Osteoblast (primary cell): ENCODE data around the gene ZBTB7C. TPM values are rescaled to one million over a fixed set of nuclear protein-coding genes. Genes with fewer than 3 reads are reported as not detected.
A peak's percentile ranks its signal among the peaks of the same experiment; 100 is the strongest.

Experiments
- DNase-seq: peaks from one replicate; pipeline ENCODE4 v3.0.0; 2011; ENCODE audit warnings: low spot score, mixed read lengths; ENCODE audit not compliant: insufficient read length; ENCODE audit errors: missing footprints
- H2AFZ ChIP-seq: 2 replicates; pipeline ENCODE4 v1.6.0; 2011; ENCODE audit warnings: mild to moderate bottlenecking, low read length
- H3K27ac ChIP-seq: 2 replicates; pipeline ENCODE4 v1.5.1; 2011; ENCODE audit warnings: mild to moderate bottlenecking, low read depth, low read length, moderate library complexity
- H3K27me3 ChIP-seq: 2 replicates; pipeline ENCODE4 v1.6.0; 2012; ENCODE audit warnings: mild to moderate bottlenecking, control low read depth, inconsistent platforms, low read length, moderate library complexity; ENCODE audit not compliant: insufficient read depth
- H3K36me3 ChIP-seq: 2 replicates; pipeline ENCODE4 v1.5.1; 2011; ENCODE audit warnings: mild to moderate bottlenecking, low read length, control low read depth, moderate library complexity; ENCODE audit not compliant: insufficient read depth
- H3K4me1 ChIP-seq: 2 replicates; pipeline ENCODE4 v1.5.1; 2011; ENCODE audit warnings: mild to moderate bottlenecking, low read length, control low read depth, moderate library complexity; ENCODE audit not compliant: insufficient read depth
- H3K4me2 ChIP-seq: 2 replicates; pipeline ENCODE4 v1.6.0; 2011; ENCODE audit warnings: mild to moderate bottlenecking, low read length; ENCODE audit not compliant: insufficient read depth
- H3K4me3 ChIP-seq: fragments of 200-600 bp; sonication (generic); 3 replicates; pipeline ENCODE4 v1.5.1; 2012; ENCODE audit warnings: mild to moderate bottlenecking, low read length, inconsistent platforms; ENCODE audit not compliant: insufficient read depth
- H3K79me2 ChIP-seq: 2 replicates; pipeline ENCODE4 v1.6.0; 2012; ENCODE audit warnings: mild to moderate bottlenecking, low read length, control low read depth, inconsistent platforms; ENCODE audit not compliant: insufficient read depth
- H3K9me3 ChIP-seq: 2 replicates; pipeline ENCODE4 v1.5.1; 2011; ENCODE audit warnings: low read depth, low read length, control low read depth
- H4K20me1 ChIP-seq: 2 replicates; pipeline ENCODE4 v1.6.0; 2012; ENCODE audit warnings: mild to moderate bottlenecking, low read length, control low read depth; ENCODE audit not compliant: insufficient read depth
- total RNA-seq: library from RNA; depleted of rRNA; stranded (reverse); fragments of >200 nt; gene quantifications from 2 replicates; pipeline ENCODE4 v1.2.3, GENCODE V29; 2012
- TF ChIP-seq, protein P1 (sequence below): IDR thresholded peaks from 2 replicates; pipeline ENCODE4 v1.5.1; 2011; ENCODE audit warnings: mild to moderate bottlenecking, low read depth, low read length, moderate library complexity; ENCODE audit errors: extremely low read depth

ZBTB7C gene
- total RNA-seq, 1 donor, result 0.36 TPM

GRCh38 chr18:48351216-48352050, 57.8 kb downstream of the ZBTB7C start:
- no peak overlapping the region for H3K27ac ChIP-seq
- no peak for DNase-seq
- no peak overlapping the region for H3K4me3 ChIP-seq
- H3K79me2 ChIP-seq, result no peaks in the 10 kb centered on the region
- H3K4me1 ChIP-seq, result no peaks in the 10 kb centered on the region
- H3K4me2 ChIP-seq, result no peak overlapping the region
- no peaks in the 10 kb centered on the region for H3K9me3 ChIP-seq
- no peaks in the 10 kb centered on the region for H3K36me3 ChIP-seq
- no peaks in the 10 kb centered on the region for H4K20me1 ChIP-seq
- peaks cover 11% of the 10 kb centered on the region for H3K27me3 ChIP-seq
- TF ChIP-seq, protein P1, sequence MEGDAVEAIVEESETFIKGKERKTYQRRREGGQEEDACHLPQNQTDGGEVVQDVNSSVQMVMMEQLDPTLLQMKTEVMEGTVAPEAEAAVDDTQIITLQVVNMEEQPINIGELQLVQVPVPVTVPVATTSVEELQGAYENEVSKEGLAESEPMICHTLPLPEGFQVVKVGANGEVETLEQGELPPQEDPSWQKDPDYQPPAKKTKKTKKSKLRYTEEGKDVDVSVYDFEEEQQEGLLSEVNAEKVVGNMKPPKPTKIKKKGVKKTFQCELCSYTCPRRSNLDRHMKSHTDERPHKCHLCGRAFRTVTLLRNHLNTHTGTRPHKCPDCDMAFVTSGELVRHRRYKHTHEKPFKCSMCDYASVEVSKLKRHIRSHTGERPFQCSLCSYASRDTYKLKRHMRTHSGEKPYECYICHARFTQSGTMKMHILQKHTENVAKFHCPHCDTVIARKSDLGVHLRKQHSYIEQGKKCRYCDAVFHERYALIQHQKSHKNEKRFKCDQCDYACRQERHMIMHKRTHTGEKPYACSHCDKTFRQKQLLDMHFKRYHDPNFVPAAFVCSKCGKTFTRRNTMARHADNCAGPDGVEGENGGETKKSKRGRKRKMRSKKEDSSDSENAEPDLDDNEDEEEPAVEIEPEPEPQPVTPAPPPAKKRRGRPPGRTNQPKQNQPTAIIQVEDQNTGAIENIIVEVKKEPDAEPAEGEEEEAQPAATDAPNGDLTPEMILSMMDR, result no peak
- no peak overlapping the region for H2AFZ ChIP-seq

DNA sequence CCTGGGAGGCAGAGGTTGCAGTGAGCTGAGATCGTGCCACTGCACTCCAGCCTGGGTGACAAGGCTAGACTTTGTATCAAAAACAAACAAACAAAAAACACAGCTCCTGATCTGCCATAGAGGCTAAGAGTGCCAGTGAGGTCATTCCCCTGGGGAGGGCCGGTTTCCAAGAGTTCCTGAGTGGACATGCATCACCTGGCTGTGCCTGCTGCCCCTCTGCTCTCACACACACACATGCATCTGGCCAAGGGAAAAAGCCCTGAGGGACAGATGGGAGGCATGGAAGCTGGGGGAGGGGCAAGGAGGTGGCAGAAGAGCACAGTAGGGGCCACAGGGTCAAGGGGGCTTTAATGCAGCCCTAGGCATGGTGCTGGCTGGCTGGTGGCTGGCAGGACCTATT, 60.4 kb downstream of the ZBTB7C start:
- Histone ChIP-seq H2AFZ (no peak overlapping the region), H3K27ac (no peak overlapping the region), H3K36me3 (no peaks in the 10 kb centered on the region), H3K4me1 (no peaks in the 10 kb centered on the region), H3K27me3 (peaks cover 9% of the 10 kb centered on the region), H3K4me2 (no peak overlapping the region), H4K20me1 (no peaks in the 10 kb centered on the region), H3K79me2 (no peaks in the 10 kb centered on the region), H3K9me3 (no peaks in the 10 kb centered on the region), H3K4me3 (no peak overlapping the region)
- DNase-seq, result no peak
- TF ChIP-seq, protein P1, result no peak

DNA sequence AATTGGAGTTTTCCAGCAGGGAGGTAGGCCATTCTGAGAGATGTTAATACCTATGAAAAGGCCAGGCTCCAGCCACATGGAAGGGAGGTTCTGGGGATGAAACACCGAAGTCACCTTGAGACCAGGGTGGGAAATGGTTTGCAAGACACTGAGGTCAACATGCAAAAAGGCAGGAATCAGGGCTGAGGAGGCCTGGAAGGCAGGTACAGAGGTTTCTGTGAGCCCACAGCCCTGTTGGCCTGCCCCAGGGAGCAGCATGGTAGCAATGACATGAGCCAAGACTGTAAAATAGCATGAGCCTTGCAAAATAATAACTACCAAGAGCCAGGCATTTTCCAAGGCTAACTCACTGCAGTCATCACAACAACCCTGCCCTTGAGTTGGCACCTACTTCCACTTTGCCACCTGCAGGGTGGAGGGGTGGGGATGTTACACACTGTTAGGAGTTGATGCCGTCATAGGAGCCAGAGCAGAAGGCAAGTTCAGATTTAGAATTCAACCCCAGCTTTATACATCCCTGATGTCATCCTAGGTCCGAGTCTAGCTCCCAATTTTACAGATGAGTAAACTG, 61.3 kb downstream of the ZBTB7C start:
- peak; percentile 83 for DNase-seq
- Histone ChIP-seq H3K4me2 (no peak overlapping the region), H3K27me3 (peaks cover 17% of the 10 kb centered on the region), H4K20me1 (no peaks in the 10 kb centered on the region), H3K4me1 (no peaks in the 10 kb centered on the region), H2AFZ (no peak overlapping the region), H3K36me3 (no peaks in the 10 kb centered on the region), H3K27ac (no peak overlapping the region), H3K79me2 (no peaks in the 10 kb centered on the region), H3K9me3 (no peaks in the 10 kb centered on the region), H3K4me3 (no peak overlapping the region)
- TF ChIP-seq, protein P1, result no peak

- no peaks in the 10 kb centered on the region for H3K79me2 ChIP-seq
- H3K27me3 ChIP-seq, result peaks cover 28% of the 10 kb centered on the region
- no peak overlapping the region for H2AFZ ChIP-seq
- H4K20me1 ChIP-seq, result no peaks in the 10 kb centered on the region
- H3K36me3 ChIP-seq, result no peaks in the 10 kb centered on the region
- H3K27ac ChIP-seq, result no peak overlapping the region
- H3K4me1 ChIP-seq, result no peaks in the 10 kb centered on the region
- peak; percentile 73 for DNase-seq
- H3K4me2 ChIP-seq, result no peak overlapping the region
- H3K9me3 ChIP-seq, result no peaks in the 10 kb centered on the region
- TF ChIP-seq, protein P1, result peak; percentile 59
- H3K4me3 ChIP-seq, result no peak overlapping the region
These were observed 63.6 kb downstream of the ZBTB7C start for GRCh38 chr18:48345596-48345995.
